Suprapubic skin (tissue), 4 donors: Measurements from ENCODE around the gene ALDH3B1.

Experiments
- EP300 ChIP-seq: sonication (generic); formaldehyde crosslinking; IDR thresholded peaks from one replicate; pipeline ENCODE4 v1.6.1; 2017; ENCODE audit warnings: antibody characterized with exemption
- POLR2A ChIP-seq, 2 donors: fragments of 450-650 bp; IDR thresholded peaks; one replicate each; pipeline ENCODE4 v1.6.1; 2017; ENCODE audit warnings: antibody characterized with exemption in 2 of 2, mild to moderate bottlenecking in 2 of 2, moderate library complexity in 2 of 2
- POLR2AphosphoS5 ChIP-seq, 3 donors: sonication (generic); formaldehyde crosslinking; IDR thresholded peaks; one replicate each; pipeline ENCODE4 v1.6.1; 2017; ENCODE audit warnings: antibody characterized with exemption in 3 of 3
- TF ChIP-seq, protein P1 (sequence below), 2 donors: fragments of 200-600 bp in 1 of 2; fragments of 450-650 bp in 1 of 2; sonication (generic) in 1 of 2; IDR thresholded peaks; one replicate each; pipeline ENCODE4 v1.5.1; 2016 to 2019; ENCODE audit warnings: antibody characterized with exemption in 2 of 2, mild to moderate bottlenecking in 1 of 2, moderate library complexity in 1 of 2

DNA sequence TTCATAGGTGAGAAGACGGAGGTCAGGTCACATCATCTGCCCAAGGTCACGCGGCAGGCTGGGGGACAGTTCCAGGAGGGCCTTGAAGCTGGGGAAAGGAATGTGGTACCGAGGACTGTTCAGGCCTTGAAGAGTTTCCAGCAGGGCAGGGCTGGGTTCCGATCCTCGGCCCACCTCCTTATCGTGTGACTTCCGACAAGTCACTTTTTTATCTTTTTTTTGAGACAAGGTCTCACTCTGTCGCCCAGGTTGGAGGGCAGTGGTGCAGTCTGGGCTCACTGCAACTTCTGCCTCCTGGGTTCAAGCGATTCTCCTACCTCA lies 21.0 kb downstream of the ALDH3B1 start:
- TF ChIP-seq, protein P1, sequence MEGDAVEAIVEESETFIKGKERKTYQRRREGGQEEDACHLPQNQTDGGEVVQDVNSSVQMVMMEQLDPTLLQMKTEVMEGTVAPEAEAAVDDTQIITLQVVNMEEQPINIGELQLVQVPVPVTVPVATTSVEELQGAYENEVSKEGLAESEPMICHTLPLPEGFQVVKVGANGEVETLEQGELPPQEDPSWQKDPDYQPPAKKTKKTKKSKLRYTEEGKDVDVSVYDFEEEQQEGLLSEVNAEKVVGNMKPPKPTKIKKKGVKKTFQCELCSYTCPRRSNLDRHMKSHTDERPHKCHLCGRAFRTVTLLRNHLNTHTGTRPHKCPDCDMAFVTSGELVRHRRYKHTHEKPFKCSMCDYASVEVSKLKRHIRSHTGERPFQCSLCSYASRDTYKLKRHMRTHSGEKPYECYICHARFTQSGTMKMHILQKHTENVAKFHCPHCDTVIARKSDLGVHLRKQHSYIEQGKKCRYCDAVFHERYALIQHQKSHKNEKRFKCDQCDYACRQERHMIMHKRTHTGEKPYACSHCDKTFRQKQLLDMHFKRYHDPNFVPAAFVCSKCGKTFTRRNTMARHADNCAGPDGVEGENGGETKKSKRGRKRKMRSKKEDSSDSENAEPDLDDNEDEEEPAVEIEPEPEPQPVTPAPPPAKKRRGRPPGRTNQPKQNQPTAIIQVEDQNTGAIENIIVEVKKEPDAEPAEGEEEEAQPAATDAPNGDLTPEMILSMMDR (IDR thresholded peaks at IDR 0.05) = no peak
- TF ChIP-seq POLR2A (IDR thresholded peaks at IDR 0.05) (no peak), POLR2AphosphoS5 (IDR thresholded peaks at IDR 0.05) (no peak), EP300 (no peak)
